Gastrocnemius medialis (tissue), 4 donors: ENCODE measurements around the gene MACROD2.

Experiments
- POLR2A ChIP-seq, 2 donors: fragments of 450-650 bp; IDR thresholded peaks; one replicate each; pipeline ENCODE4 v1.6.1; 2017; ENCODE audit warnings: antibody characterized with exemption in 2 of 2, mild to moderate bottlenecking in 2 of 2, moderate library complexity in 2 of 2
- TF ChIP-seq, protein P1 (sequence below), 5 experiments: fragments of 450-650 bp in 3 of 5; fragments of 200-600 bp in 2 of 5; sonication (generic) in 2 of 5; IDR thresholded peaks in 4 of 5; conservative IDR thresholded peaks in 1 of 5; 1 replicate in 4 of 5; 2 replicates in 1 of 5; pipeline ENCODE4 v1.5.1; 2016 to 2019; ENCODE audit warnings: antibody characterized with exemption in 5 of 5, mild to moderate bottlenecking in 3 of 5, moderate library complexity in 3 of 5

DNA sequence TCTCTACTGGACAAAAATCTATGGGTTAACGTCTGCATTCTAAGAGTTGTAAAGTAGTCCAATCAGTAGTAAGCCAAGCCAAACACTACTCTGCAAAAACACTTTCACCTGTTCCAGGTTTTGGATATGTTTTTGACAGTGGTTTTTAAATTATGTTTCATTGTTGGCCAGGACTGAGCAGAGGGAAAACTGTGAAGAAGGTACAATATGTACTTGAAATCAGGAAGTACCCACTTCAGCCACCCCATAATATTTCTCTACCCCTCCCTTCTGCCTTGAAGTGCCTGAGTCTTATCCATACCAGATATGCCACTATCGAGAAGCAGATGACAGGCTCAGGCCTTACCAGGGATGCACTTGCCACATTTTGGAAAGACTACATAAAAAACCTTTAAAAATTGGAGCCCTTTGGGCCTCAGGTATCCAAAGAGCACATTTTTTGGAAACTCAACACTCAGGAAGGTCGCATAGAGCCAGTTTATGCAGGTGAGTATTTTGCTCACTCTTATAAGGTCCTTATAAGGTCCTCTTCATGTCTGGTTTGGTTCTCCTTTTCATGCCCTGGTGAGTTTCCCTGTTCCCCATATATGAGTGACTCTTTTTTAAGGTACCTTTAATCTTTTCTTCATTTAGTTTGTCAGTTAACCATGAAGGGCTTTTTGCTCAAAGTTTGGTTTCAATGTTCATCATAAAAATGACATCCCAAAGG lies 1201.4 kb downstream of the MACROD2 start:
- TF ChIP-seq, protein P1, sequence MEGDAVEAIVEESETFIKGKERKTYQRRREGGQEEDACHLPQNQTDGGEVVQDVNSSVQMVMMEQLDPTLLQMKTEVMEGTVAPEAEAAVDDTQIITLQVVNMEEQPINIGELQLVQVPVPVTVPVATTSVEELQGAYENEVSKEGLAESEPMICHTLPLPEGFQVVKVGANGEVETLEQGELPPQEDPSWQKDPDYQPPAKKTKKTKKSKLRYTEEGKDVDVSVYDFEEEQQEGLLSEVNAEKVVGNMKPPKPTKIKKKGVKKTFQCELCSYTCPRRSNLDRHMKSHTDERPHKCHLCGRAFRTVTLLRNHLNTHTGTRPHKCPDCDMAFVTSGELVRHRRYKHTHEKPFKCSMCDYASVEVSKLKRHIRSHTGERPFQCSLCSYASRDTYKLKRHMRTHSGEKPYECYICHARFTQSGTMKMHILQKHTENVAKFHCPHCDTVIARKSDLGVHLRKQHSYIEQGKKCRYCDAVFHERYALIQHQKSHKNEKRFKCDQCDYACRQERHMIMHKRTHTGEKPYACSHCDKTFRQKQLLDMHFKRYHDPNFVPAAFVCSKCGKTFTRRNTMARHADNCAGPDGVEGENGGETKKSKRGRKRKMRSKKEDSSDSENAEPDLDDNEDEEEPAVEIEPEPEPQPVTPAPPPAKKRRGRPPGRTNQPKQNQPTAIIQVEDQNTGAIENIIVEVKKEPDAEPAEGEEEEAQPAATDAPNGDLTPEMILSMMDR (IDR thresholded peaks at IDR 0.05 in 4 of 5, conservative IDR thresholded peaks at IDR 0.05 in 1 of 5) = no peak
- no peak for TF ChIP-seq POLR2A (IDR thresholded peaks at IDR 0.05)
